Liver (tissue), 9 donors: ENCODE data around the gene USP37. TPM values are rescaled to one million over a fixed set of nuclear protein-coding genes. Genes with fewer than 3 reads are reported as not detected.

Experiments used
- DNase-seq: peaks from one replicate; pipeline ENCODE4 v3.0.0-alpha.2; 2017; ENCODE audit warnings: low spot score
- H3K27ac ChIP-seq, 2 donors: one replicate each; pipeline ENCODE4 v1.7.0; 2013; ENCODE audit warnings: inconsistent platforms in 2 of 2, low read length in 2 of 2, control low read depth in 1 of 2, low read depth in 1 of 2, mild to moderate bottlenecking in 1 of 2
- H3K27me3 ChIP-seq, 4 donors: one replicate each; pipeline versions ENCODE4 v1.6.1 to v1.7.0; 2013; ENCODE audit warnings: low read length in 3 of 4, inconsistent platforms in 1 of 4, mild to moderate bottlenecking in 1 of 4, moderate library complexity in 1 of 4; ENCODE audit not compliant: control insufficient read depth in 4 of 4, insufficient read depth in 4 of 4
- H3K36me3 ChIP-seq, 4 donors: one replicate each; pipeline versions ENCODE4 v1.6.1 to v1.7.0; 2013; ENCODE audit warnings: low read length in 3 of 4, mild to moderate bottlenecking in 3 of 4, low read depth in 1 of 4, moderate library complexity in 1 of 4; ENCODE audit not compliant: control insufficient read depth in 4 of 4, insufficient read depth in 3 of 4
- H3K4me1 ChIP-seq, 4 donors: one replicate each; pipeline versions ENCODE4 v1.6.1 to v1.7.0; 2013; ENCODE audit warnings: low read length in 3 of 4, mild to moderate bottlenecking in 3 of 4, moderate library complexity in 1 of 4; ENCODE audit not compliant: control insufficient read depth in 4 of 4, insufficient read depth in 4 of 4
- H3K4me3 ChIP-seq, 3 donors: one replicate each; pipeline versions ENCODE4 v1.6.1 to v1.7.0; 2013; ENCODE audit warnings: low read length in 3 of 3, control low read depth in 1 of 3, low read depth in 1 of 3, mild to moderate bottlenecking in 1 of 3
- H3K9ac ChIP-seq, 2 donors: one replicate each; pipeline ENCODE4 v1.7.0; 2013; ENCODE audit warnings: low read length in 2 of 2, mild to moderate bottlenecking in 2 of 2, moderate library complexity in 2 of 2, control low read depth in 1 of 2, low read depth in 1 of 2
- H3K9me3 ChIP-seq, 4 donors: one replicate each; pipeline versions ENCODE4 v1.6.1 to v1.7.0; 2013; ENCODE audit warnings: low read length in 3 of 4; ENCODE audit not compliant: control insufficient read depth in 4 of 4
- FOXA2 ChIP-seq: IDR thresholded peaks from 2 replicates; pipeline ENCODE4 v1.6.1; 2016; ENCODE audit warnings: antibody characterized with exemption
- GABPA ChIP-seq, 2 donors: IDR thresholded peaks in 1 of 2; conservative IDR thresholded peaks in 1 of 2; 2 replicates each; pipeline ENCODE4 v1.6.1; 2016; ENCODE audit warnings: antibody characterized with exemption in 2 of 2, mild to moderate bottlenecking in 1 of 2, moderate library complexity in 1 of 2
- HNF4A ChIP-seq, 2 donors: conservative IDR thresholded peaks; 2 replicates each; pipeline ENCODE4 v1.6.1; 2016; ENCODE audit warnings: antibody characterized with exemption in 2 of 2, mild to moderate bottlenecking in 2 of 2
- HNF4G ChIP-seq: IDR thresholded peaks from 2 replicates; pipeline ENCODE4 v1.6.1; 2016; ENCODE audit warnings: antibody characterized with exemption
- JUND ChIP-seq, 2 donors: IDR thresholded peaks; 2 replicates each; pipeline ENCODE4 v1.6.1; 2016; ENCODE audit warnings: antibody characterized with exemption in 2 of 2
- NR2F2 ChIP-seq: IDR thresholded peaks from 2 replicates; pipeline ENCODE4 v1.6.1; 2016; ENCODE audit warnings: antibody characterized with exemption
- RAD21 ChIP-seq, 2 donors: IDR thresholded peaks; 2 replicates each; pipeline ENCODE4 v1.6.1; 2016; ENCODE audit warnings: antibody characterized with exemption in 2 of 2, mild to moderate bottlenecking in 2 of 2
- REST ChIP-seq: IDR thresholded peaks from 2 replicates; pipeline ENCODE4 v1.6.1; 2016; ENCODE audit warnings: antibody characterized with exemption, mild to moderate bottlenecking
- RXRA ChIP-seq, 2 donors: IDR thresholded peaks; 2 replicates each; pipeline ENCODE4 v1.6.1; 2017 to 2018; ENCODE audit warnings: antibody characterized with exemption in 2 of 2, mild to moderate bottlenecking in 1 of 2
- SP1 ChIP-seq: IDR thresholded peaks from 2 replicates; pipeline ENCODE4 v1.6.1; 2018; ENCODE audit warnings: antibody characterized with exemption, mild to moderate bottlenecking
- TAF1 ChIP-seq: conservative IDR thresholded peaks from 2 replicates; pipeline ENCODE4 v1.6.1; 2016; ENCODE audit warnings: antibody characterized with exemption, mild to moderate bottlenecking
- YY1 ChIP-seq: IDR thresholded peaks from 2 replicates; pipeline ENCODE4 v1.6.1; 2016; ENCODE audit warnings: antibody characterized with exemption, mild to moderate bottlenecking
- WGBS: extraction: QIAGEN DNeasy Blood & Tissue Kit; methylation state at CpG from one replicate; pipeline ENCODE4 v1.1.7; 2013; 5-methylcytosine and 5-hydroxymethylcytosine counted together
- polyA plus RNA-seq, 2 donors: library from polyadenylated mRNA; stranded (reverse) in 1 of 2; unstranded in 1 of 2; fragments of 200-250 nt in 1 of 2; fragments of >200 nt in 1 of 2; fragmentation: Nextera tagmentation in 1 of 2; extraction: Ambion mirVana in 1 of 2; gene quantifications; one replicate each; pipeline versions ENCODE4 v1.2.1 to v1.2.3, GENCODE V29; 2013 to 2015
- total RNA-seq, 2 donors: library from RNA; depleted of rRNA; stranded (reverse); fragments of >200 nt; gene quantifications; one replicate each; pipeline ENCODE4 v1.2.3, GENCODE V29; 2014
- TF ChIP-seq, protein P1 (sequence below): fragments of 150-350 bp; IDR thresholded peaks from 2 replicates; pipeline ENCODE4 v1.5.1; 2017; ENCODE audit warnings: improper control_type of control experiment, low read depth, low read length; ENCODE audit not compliant: missing input control
- TF ChIP-seq, protein P2 (sequence below): IDR thresholded peaks from 2 replicates; pipeline ENCODE4 v1.6.1; 2016; ENCODE audit warnings: antibody characterized with exemption
- TF ChIP-seq, protein P3 (sequence below): IDR thresholded peaks from 2 replicates; pipeline ENCODE4 v1.6.1; 2016; ENCODE audit warnings: antibody characterized with exemption
- TF ChIP-seq, protein P4 (sequence below): IDR thresholded peaks from 2 replicates; pipeline ENCODE4 v1.6.1; 2016; ENCODE audit warnings: antibody characterized with exemption
- donor health status: healthy.
- donor health status: healthy.
- donor health status: healthy.
- donor health status: healthy.
- donor health status: healthy.

USP37 gene
- total and polyA plus RNA-seq, 4 donors, result 1.4 to 10.9 (median 4.7) TPM

DNA sequence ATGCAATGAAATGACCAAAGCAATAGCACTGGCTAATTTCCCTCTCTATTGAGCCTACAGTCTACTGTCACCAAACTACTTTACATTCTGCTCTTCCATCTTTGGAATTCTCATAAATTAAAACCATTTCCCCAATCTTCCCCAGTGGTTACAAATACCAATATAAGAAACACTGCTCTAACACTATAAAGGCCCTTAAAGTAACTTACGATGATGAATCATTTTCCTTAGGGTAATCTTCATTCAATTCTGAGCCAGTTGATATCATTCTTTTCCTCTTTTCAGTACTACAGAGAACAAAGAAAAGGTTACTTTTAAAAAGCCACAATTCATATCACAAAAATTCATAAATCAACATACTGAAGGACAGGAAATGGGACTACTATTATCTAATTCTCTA lies 22.1 kb downstream of the USP37 start:
- Histone ChIP-seq H3K27me3 (no peaks in the 10 kb centered on the region), H3K27ac (no peak overlapping the region), H3K36me3 (peaks cover 0 to 58% (median 41%) of the 10 kb centered on the region in 4 donors), H3K9ac (no peak overlapping the region), H3K9me3 (no peaks in the 10 kb centered on the region), H3K4me1 (no peaks in the 10 kb centered on the region), H3K4me3 (no peak overlapping the region)
- WGBS, result 99% methylated on average over 1 of the region's 1 CpG
- TF ChIP-seq SP1, result no peak
- TF ChIP-seq, protein P1, sequence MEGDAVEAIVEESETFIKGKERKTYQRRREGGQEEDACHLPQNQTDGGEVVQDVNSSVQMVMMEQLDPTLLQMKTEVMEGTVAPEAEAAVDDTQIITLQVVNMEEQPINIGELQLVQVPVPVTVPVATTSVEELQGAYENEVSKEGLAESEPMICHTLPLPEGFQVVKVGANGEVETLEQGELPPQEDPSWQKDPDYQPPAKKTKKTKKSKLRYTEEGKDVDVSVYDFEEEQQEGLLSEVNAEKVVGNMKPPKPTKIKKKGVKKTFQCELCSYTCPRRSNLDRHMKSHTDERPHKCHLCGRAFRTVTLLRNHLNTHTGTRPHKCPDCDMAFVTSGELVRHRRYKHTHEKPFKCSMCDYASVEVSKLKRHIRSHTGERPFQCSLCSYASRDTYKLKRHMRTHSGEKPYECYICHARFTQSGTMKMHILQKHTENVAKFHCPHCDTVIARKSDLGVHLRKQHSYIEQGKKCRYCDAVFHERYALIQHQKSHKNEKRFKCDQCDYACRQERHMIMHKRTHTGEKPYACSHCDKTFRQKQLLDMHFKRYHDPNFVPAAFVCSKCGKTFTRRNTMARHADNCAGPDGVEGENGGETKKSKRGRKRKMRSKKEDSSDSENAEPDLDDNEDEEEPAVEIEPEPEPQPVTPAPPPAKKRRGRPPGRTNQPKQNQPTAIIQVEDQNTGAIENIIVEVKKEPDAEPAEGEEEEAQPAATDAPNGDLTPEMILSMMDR, result no peak
- no peak for TF ChIP-seq HNF4A (conservative IDR thresholded peaks at IDR 0.05)
- TF ChIP-seq FOXA2, result no peak
- TF ChIP-seq RXRA (IDR thresholded peaks at IDR 0.05), result no peak
- TF ChIP-seq JUND (IDR thresholded peaks at IDR 0.05), result no peak
- no peak for TF ChIP-seq HNF4G
- TF ChIP-seq, protein P2, sequence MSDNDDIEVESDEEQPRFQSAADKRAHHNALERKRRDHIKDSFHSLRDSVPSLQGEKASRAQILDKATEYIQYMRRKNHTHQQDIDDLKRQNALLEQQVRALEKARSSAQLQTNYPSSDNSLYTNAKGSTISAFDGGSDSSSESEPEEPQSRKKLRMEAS, result no peak
- no peak for TF ChIP-seq NR2F2
- no peak for TF ChIP-seq TAF1
- no peak for TF ChIP-seq REST
- TF ChIP-seq, protein P3, sequence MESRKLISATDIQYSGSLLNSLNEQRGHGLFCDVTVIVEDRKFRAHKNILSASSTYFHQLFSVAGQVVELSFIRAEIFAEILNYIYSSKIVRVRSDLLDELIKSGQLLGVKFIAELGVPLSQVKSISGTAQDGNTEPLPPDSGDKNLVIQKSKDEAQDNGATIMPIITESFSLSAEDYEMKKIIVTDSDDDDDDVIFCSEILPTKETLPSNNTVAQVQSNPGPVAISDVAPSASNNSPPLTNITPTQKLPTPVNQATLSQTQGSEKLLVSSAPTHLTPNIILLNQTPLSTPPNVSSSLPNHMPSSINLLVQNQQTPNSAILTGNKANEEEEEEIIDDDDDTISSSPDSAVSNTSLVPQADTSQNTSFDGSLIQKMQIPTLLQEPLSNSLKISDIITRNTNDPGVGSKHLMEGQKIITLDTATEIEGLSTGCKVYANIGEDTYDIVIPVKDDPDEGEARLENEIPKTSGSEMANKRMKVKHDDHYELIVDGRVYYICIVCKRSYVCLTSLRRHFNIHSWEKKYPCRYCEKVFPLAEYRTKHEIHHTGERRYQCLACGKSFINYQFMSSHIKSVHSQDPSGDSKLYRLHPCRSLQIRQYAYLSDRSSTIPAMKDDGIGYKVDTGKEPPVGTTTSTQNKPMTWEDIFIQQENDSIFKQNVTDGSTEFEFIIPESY, result no peak
- no peak for TF ChIP-seq GABPA (IDR thresholded peaks at IDR 0.05 in 1 of 2, conservative IDR thresholded peaks at IDR 0.05 in 1 of 2)
- TF ChIP-seq YY1, result no peak
- no peak for DNase-seq

- H3K9ac ChIP-seq, result no peak overlapping the region
- H3K27me3 ChIP-seq, result no peaks in the 10 kb centered on the region
- H3K4me1 ChIP-seq, result peaks cover 0 to 10% (median 4%) of the 10 kb centered on the region in 4 donors
- H3K4me3 ChIP-seq, result no peak overlapping the region
- TF ChIP-seq, protein P2, result no peak
- TF ChIP-seq, protein P4, sequence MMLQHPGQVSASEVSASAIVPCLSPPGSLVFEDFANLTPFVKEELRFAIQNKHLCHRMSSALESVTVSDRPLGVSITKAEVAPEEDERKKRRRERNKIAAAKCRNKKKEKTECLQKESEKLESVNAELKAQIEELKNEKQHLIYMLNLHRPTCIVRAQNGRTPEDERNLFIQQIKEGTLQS, result no peak
- TF ChIP-seq SP1, result no peak
- TF ChIP-seq, protein P1, result no peak
- TF ChIP-seq FOXA2, result no peak
- no peak for TF ChIP-seq RAD21 (IDR thresholded peaks at IDR 0.05)
- no peak for TF ChIP-seq TAF1
- TF ChIP-seq, protein P3, result no peak
- TF ChIP-seq HNF4A (conservative IDR thresholded peaks at IDR 0.05), result no peak
- no peak for TF ChIP-seq RXRA (IDR thresholded peaks at IDR 0.05)
- WGBS, result 92% methylated on average over 3 of the region's 3 CpGs
- H3K36me3 ChIP-seq, result peaks cover 4 to 43% (median 25%) of the 10 kb centered on the region in 4 donors
- no peak for DNase-seq
- no peak overlapping the region for H3K27ac ChIP-seq
- no peaks in the 10 kb centered on the region for H3K9me3 ChIP-seq
These were observed 28.1 kb downstream of the USP37 start for GRCh38 chr2:218540015-218540414.
